HL-60/S4 treated with phorbol 12-myristate 13-acetate at 8.2 ng/mL for 4 days and 3 days (cell line): ENCODE measurements around the gene KRT85.
"Not testable (repeated sequence)": the region's sequence is repeated elsewhere in the genome, so short reads cannot be mapped to it uniquely, and the experiment has no call there.

ENCODE experiments used
- in situ Hi-C: fragments of 300-500 bp; cut with MboI; formaldehyde crosslinking; loops from 2 replicates; pipeline ENCODE4 v1.15.0; 2022; ENCODE audit warnings: low sequenced_read_pairs

The KRT85 gene

DNA sequence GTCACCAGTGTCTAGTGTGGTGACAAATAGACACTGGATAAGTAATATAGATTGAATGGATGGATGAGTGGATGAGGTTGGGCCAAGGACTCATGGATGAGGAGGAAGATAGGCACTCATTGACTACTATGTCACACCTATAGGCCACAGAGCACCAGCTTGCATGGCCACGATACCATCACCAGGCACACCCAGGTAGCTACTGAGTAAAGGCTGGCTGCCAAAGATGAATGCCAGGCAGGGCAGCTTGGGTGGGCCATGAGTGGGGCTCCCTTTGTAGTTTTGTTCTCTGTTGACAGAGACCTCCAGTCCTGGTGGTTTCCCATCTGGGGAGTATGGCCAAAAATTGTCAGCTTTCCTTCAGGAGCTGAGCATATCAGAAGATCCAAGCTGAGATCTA, 34.9 kb downstream of the KRT85 start:
- in situ Hi-C loops, result no loop called here

DNA sequence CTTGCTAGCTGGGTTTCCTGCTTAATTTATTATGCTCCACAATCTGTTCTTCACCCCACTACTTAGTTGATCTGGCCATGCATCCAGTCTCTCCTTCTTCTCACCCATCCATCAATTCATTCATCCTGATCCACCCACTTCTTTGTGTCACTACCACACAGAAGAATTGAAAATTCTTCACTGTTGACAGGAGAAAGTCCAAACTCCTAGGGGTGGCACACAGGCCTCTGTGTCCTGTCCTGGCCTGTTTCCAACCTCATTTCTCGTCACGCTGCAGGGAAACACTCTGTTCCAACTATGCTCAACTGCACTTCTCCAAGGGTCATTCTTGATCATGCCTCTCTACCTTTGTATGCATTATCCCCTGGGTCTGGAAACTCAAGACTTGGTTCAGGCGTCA, 35.4 kb downstream of the KRT85 start:
- in situ Hi-C loops, result no loop called here

DNA sequence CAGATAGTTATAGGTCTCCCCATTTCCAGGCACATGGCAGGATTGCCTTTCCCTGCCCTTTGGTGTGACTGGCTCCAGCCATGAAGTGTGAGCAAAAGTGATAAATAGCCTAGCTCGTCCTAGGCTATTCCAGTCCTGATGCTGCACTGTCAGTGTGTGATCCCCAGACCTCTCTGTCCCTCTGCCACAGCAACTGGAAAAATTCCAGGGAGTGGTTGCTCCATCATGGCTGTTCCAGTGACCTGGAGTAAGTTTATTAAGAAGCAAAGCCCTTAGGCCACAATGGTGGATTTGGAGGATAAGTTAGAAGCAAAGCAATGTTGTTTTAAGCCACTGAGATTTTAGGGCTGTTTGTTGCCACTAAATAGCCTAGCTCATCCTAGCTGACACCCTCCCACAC, 36.2 kb downstream of the KRT85 start:
- in situ Hi-C loops, result no loop called here

DNA sequence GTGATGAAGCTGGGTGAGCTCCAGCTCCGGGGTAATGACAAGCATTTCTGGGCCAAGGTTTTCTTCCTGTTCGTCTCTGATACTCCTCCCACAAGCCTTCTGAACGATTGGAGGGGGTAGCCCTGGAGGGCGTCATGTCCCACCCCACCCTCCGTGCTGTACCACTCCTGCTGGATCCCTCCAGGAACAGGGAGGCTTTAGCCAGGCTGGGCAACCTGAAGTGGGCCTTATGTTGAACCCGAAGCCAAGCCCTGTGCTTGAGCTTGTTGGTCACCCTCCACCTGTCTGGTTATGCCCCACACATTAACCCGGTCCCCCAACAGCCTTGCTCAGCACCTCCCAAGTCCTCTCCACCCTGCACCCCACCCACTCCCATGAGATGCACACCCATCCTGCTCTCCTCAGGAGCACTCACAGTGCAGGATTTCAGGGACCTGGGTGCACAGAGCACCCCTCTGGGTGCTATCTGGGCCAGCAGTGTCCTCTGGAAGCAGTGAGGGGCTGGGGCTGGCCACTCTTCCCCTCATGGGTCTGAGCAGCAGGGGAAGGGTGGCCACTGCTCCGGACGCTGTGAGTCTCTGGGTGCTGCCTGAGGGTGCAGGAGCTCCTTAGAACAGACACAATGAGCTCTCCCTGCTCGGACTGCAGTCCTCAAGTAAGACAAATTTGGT, 39.3 kb downstream of the KRT85 start:
- in situ Hi-C loops, result no loop called here

DNA sequence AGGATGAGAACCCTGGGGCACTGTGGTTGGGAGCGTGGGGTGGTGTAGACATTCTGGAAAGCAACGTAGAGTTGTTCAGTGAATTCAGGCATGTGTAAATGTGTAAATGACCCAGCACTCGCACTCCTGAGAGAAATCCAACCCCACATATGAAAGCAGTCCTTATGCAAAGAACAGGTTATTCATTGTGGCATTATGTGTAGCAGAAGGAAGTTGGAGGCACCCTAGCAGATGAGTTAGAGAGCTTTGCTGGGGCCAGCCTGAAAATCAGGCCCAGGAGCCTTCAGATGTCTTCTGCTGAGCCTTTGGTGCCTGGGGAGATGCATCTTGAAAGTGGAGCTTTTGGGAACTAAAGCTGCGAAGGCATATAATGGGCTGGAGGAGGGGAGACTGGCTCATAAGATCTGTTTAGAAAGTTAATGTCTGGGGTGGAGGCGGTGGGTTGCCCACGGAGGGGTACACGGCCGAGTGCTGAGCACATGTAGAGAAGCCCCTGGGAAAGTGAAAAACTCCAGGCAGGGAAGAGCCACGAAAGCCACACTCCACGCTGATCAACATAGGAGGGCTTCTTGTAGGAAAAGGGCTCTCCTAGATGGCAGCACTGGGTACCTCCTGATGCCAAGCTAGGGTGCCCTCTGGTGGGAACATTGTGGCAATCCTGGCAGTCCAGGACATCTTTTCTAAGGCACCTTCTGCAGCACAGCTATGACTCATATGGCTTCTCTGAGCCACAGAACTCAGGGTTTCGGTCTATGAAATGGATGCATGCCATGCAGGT, 40.0 kb downstream of the KRT85 start:
- in situ Hi-C loops, result no loop called here

DNA sequence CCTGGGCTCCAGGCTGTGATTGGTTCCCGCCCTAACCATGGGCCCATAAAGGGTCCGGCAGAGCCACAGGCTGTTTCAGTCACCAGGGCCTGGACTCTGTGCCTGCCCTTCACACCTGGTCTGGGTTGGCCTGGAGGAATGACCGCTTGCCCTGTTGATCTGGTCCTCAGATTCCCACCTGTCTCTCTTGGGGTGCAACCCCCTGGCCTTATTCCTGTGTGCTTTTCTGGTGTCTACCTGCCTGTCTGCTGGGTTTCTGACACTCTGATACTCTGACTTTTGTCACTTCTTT, 43.2 kb downstream of the KRT85 start:
- in situ Hi-C loops, result no loop called here

DNA sequence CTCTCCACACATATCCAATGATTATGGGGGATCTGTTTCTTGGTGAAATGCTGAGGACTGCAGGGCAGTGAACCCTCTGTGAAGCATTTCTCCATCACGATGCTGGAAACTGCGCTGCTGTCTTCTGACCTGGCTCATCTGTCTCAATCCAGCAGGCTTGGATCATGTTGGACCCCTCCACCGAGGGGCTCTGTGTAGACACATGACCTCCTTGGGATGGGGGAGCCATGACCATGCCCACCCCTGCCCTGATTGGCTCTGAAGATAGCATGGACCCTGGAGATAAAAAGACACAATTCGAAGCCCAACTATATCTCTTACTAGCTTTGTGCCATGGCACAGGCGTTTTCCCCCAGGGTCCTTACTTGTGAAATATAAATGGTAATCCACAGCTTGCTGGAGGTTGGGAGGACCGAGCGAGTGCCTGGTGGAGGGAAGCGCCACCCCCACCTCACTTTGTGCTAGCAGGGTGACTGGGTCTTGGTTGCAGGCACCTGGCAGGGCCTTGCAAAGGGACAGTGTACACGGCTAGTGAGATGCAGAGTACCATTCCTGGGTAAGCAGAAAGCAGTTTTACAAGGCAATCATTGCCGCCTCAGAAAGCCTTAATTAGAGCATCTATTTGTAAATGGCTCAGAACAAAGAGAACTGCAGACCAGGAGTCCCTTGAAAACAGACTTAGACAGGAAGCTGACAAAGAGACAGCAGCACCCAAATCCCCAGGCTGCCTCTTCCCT, 43.7 kb downstream of the KRT85 start:
- in situ Hi-C loops, result no loop called here

DNA sequence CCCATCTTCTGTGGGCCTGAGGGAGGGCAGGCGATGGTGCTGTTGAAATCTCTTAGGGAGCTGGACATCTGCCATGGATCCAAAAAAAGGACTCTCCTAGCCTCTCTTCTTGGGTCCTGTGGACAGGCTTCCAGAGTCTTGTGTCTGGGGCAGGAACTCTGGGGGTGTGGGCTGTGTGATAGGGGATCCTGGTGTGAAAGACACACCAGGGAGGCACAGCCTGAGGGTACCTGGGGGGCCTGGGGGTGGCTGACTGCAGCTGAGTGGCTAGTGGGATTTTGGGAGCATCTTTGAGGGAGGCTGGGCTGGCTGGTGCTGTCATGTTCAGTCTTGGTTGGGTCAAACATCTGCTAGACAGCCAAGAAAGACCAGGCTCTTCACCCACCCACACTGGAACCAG, 44.3 kb downstream of the KRT85 start:
- in situ Hi-C loops, result no loop called here

DNA sequence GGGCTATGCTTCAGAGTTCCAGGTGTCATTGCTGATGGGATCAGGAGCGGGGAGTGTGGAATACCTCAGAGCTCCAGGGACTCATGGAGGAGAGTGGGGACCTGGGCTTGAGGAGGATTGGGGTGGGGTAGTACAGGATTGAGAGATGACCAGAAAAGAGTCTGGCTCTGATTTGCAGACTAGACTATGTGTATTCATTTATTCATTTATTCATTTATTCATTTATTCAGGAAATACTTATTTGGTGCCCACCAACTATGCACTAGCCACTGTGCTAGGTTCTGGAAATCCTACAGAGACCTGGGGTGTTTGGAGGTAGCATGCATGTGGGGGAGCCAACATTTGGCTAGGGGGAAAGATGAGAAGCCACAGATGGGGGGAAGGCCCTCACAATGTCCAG, 45.2 kb downstream of the KRT85 start:
- in situ Hi-C loops, result no loop called here

DNA sequence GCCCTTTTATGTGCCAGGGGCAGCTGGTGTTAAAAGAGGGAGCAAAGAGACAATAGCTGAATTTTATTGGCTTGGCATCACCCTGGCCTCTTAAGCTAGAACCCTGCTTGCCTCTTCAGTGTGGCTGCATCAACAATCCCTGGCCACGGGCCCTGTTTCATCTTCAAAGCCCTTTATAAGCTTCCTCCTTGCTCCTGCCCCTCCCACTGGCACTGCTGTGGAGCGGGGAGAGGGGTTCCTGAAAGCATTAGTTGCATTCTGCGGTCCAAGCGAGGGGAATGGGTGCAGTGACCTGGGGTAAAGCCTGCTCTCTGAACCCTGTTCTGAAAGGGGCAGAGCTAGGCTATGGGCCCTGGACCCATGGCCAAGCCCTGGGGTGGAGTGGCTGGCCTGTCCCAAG, 45.9 kb downstream of the KRT85 start:
- in situ Hi-C loops, result no loop called here

DNA sequence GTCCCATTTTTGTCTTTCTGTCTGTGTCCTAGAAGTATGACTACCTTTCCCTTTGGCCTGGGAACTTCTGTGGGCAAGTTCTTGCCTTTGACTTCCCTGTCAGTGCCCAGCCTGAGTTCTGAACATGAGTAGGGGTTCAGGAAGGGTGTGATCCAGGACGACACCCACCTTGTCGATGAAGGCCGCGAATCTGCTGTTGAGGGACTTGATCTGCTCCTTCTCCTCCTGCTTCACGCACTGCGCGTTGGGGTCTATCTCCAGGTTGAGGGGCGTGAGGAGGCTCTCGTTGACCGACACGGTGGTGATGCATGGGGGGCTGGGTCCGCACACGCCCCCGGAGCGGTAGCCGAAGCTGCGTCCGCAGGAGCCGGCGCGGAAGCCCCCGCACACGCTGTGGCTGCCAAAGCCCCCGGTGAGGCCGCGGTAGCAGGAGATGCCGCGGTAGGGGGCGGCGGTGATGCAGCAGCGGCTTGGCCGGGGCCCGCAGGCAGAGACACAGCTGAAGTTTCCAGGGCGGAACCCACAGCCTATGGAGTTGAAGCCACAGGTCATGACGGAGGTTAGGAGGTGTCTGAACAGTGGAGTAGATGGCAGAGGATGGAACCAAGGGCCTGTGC, 46.4 kb downstream of the KRT85 start, which contains the start of gene KRT83:
Gene KRT83, minus strand, starts transcription at position 615 of the 617 bp plus-strand sequence. Its CDS starts 63 bp downstream, at position 552.
- in situ Hi-C loops, result no loop called here

DNA sequence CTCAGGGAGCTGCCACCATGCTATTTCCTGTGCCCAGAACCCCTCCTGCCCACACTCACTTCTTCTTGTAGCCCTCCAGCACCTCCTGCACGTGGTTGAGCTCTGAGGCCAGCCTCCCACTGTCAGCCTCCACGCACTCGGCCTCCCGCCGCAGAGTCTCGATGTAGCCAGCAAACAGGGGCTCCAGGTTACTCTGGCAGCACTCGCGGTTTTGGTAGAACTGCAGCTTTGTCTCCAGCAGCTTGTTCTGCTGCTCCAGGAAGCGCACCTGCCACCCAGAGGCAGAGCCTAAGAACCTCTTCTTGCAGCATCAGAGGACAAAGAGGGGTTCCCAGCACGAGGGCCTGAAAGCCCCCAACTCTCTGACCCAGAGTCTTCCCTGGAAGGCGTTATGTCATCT, 48.2 kb downstream of the KRT85 start:
- in situ Hi-C loops, result no loop called here

DNA sequence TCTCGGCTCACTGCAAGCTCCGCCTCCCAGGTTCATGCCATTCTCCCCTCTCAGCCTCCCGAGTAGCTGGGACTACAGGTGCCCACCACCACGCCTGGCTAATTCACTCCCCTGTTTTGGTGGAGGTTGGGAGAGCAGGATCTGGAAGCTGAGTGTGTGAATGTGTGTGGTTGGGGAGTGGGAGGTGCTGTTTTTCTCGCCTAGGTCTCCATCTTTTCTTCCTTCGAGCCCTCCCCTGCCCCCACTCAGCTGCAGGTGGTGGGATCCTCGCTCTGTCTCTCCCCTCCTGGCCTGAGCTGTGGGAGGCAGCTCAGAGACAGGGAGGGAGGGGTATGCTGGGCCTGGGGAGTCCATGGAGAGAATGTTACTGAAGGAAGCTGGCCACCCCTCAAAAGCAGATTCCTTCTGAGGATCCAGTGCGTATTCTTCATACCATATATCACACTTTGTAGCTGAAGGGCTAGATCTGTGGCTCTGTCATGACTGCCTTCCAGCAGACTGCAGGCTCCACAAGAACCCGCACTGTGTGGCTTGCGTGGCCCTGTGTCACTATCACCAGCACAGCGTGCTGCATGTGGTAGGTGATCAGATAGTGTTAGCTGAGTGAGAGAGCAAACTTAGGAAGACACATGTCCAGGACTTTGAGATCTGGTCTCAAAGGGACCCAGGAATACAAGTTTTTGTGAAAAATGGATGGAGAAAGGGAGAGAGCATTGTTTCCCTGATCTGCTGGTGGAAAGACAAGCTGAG, 48.9 kb downstream of the KRT85 start:
- in situ Hi-C loops, result no loop called here

DNA sequence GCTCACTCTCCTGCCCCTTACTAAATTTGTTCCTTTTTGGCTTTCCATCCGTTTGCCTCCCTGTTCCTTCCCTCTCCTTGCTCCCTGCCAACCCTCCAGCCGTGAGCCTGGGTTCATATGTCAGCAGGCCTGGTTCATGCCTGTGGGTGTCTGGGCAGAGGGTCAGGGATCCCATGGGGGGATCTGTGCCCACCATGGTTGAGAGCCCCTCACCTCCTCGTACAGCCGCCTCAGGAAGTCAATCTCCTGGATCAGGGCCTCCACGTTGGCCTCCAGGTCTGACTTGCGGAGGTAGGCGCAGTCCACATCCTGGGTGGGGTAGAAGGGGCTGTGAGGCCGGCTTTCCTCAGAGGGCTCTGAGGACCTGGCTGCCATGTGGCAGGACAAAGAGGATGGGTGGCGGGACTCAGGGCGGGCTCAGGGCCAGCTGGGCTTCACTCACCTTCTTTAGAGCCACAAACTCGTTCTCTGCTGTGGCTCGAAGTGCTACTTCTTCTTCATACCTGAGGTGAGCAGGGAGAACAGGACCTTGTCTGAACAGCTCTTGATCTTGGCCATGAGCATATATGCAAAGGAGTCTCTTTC, 49.7 kb downstream of the KRT85 start:
- in situ Hi-C loops, result no loop called here

DNA sequence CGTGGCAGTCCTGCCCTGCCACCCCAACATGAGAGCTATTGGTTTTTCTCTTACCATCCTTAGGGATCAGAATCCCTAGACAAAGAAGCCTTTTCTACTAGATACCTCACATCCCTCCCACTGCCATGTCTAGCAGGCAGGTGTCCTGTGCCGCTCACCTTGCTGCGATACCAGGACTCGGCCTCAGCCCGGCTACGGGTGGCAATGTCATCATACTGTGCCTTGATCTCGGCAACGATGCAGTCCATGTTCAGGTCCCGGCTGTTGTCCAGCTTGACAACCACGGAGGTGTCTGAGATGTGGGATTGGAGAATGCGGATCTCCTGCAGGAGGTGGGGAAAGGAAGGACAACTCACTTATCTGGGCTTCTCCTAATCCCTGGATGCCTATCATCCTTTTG, 50.6 kb downstream of the KRT85 start:
- in situ Hi-C loops, result no loop called here

DNA sequence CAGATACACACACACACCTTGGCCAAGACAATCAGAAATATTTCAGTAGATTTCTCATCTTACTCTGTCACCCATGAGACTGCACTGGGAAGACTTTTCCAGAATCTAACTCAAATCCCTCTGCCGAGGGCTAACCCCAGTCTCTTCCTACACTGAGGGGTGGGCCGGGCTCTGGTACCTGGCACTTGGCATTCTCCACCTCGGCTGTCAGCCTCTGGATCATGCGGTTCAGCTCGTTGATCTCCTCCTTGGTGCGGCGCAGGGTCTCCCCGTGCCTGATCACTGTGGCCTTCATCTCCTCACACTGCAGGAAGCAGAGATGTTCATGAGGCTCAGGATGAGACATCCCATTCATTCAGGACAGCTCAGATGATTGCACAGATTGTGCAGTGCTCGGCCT, 51.0 kb downstream of the KRT85 start:
- in situ Hi-C loops, result no loop called here

DNA sequence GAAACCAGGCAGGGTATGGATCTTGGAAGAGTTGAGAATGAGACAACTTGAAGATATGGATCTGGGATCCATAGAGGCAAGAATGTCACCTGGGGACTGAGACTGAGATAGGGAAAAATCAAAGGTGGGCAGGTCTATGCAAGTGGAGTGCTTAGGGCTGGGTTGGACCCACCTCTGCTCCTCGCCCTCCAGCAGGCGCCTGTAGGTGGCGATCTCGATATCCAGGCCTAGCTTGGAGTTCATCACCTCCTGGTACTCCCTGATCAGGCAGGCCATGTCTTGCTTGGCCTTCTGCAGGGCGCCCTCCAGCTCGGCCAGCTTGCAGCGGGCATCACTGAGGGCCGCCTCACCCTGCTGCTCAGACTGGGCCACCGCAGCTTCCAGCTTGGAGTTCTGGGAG, 51.6 kb downstream of the KRT85 start:
- in situ Hi-C loops, result not testable (repeated sequence)

DNA sequence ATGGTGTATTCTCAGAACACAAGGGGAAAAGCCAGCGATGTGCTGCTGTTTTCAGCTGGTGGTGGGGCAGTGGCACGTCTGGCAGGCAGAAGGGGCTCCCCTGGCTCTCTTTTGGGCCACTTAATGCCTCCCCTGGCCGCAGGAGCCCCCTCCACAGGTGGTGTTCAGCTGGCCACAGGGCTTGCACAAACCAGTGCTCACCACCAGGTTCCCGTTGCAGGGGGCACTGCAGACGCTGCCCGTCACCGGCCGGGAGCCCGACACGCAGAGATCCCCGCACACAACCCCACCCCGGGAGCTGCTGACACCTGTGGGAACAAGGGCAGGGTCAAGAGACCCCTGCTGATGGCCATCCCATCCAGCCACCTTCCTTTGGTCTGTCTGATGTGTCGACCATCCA, 52.8 kb downstream of the KRT85 start:
- in situ Hi-C loops, result no loop called here

DNA sequence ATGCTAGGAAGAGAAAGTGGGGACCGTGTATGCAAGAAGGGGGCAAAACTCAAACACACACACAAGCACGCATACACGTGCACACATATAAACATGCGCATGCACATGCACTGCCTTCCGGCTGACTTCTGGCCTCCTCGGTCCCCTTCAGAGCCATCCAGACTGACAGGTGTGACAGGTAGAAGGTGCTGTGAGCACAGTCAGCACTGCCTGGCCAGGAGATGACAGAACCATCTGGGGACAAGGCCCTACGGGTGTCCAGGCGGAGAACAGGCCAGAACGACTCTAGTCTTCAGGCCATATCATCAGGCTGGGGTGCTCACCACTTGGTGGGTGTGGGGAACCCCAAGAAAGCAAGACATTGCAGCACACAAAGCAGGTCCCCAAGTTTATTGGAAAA, 53.4 kb downstream of the KRT85 start:
- in situ Hi-C loops, result no loop called here

DNA sequence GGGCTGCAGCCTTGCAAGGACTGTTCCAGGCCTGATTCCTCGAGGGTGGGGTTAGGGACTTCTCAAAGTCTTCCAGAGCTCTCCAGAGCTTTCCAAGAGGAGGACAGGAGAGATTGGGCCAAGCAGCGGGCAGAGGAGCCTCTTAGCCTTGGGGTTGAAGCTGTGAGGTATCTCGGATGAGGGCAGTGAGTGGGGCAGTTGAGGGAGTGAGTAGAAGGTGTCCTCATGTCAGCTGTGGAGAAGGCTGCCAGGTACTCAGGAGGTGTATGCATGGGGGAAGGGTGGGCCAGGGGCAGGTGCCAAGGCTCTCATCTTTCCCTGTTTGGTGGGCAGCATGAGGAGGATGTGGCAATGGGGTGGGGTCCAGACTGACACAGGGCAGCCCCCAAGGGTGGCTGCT, 53.8 kb downstream of the KRT85 start:
- in situ Hi-C loops, result no loop called here

DNA sequence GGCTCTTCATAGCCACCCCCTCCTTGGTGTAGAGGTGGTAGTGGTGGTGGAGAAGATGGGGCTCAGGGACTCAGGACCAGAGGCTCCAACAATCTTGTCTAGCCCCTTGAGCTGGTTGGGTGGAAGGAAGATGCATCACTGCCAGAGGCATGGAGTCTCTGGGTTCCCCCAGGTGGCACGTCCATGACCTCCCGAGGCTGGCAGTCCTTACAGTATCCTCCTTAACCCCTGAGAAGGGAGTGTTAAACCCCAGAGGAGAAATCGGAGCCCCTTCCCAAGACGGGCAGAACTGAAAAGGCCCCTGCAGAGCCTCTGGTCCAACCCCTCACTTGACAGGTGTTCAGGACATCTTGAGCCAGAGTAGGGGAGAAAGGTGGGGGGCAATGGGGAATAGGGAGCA, 55.2 kb downstream of the KRT85 start:
- in situ Hi-C loops, result no loop called here
